ENCODE results near the gene BET1. TPM values are rescaled to one million over a fixed set of nuclear protein-coding genes. Genes with fewer than 3 reads are reported as not detected.

BET1 gene
- total RNA-seq, 1 experiment from 2014 or later = 21.4 TPM

GRCh38 chr7:94001396-94001795 lies 2.8 kb downstream of the BET1 start:
- Histone ChIP-seq H4K20me1 (ENCODE audit: control insufficient read depth, insufficient read depth, insufficient read length) (no peaks in the 10 kb centered on the region), H2BK20ac (ENCODE audit: low read depth, low read length, poor library complexity, severe bottlenecking) (no peak overlapping the region), H2BK15ac (ENCODE audit: low read depth, low read length) (no peak overlapping the region), H4K8ac (replicated peaks; ENCODE audit: insufficient read length, low read depth, low read length) (no peak overlapping the region), H3K4ac (ENCODE audit: low read depth, low read length) (no peak overlapping the region), H2BK5ac (ENCODE audit: insufficient read length, low read length) (no peak overlapping the region), H4K5ac (ENCODE audit: insufficient read length, low read depth, low read length) (no peak overlapping the region), H4K91ac (ENCODE audit: insufficient read length, low read depth, low read length) (no peak overlapping the region), H2AFZ (ENCODE audit: low read length) (no peak overlapping the region), H3K4me1 (ENCODE audit: insufficient read depth, low read length) (no peaks in the 10 kb centered on the region), H3K18ac (ENCODE audit: insufficient read length, low read depth, low read length) (no peak overlapping the region), H3K27me3 (ENCODE audit: insufficient read depth, low read length) (no peaks in the 10 kb centered on the region; the same call in 1 of the 2 replicates), H3K79me1 (ENCODE audit: insufficient read depth, low read depth, low read length, poor library complexity, severe bottlenecking) (no peaks in the 10 kb centered on the region), H3K79me2 (ENCODE audit: insufficient read depth, low read length) (peaks cover 7% of the 10 kb centered on the region; the same call in 1 of the 2 replicates), H3T11ph (ENCODE audit: low read length) (no peak overlapping the region), H3K23me2 (ENCODE audit: insufficient read length, low read depth, low read length, poor library complexity, severe bottlenecking) (peaks cover 8% of the 10 kb centered on the region), H3K27ac (ENCODE audit: insufficient read length, low read depth, low read length) (no peak overlapping the region), H3K23ac (ENCODE audit: insufficient read length, low read depth, low read length) (no peak overlapping the region), H3K56ac (ENCODE audit: insufficient read length, low read depth, low read length) (no peak overlapping the region), H3K4me2 (ENCODE audit: insufficient read depth, insufficient read length, low read length) (no peak overlapping the region), H3K9me3 (ENCODE audit: control insufficient read depth, low read depth, low read length) (no peaks in the 10 kb centered on the region), H3K14ac (ENCODE audit: insufficient read depth, low read length) (no peak overlapping the region), H3K9ac (ENCODE audit: extremely low read depth, insufficient read length, low read length) (no peak overlapping the region), H2AK5ac (ENCODE audit: insufficient read length, low read length) (no peak overlapping the region), H2BK120ac (ENCODE audit: low read depth, low read length, poor library complexity, severe bottlenecking) (no peak overlapping the region), H2BK12ac (ENCODE audit: insufficient read length, low read depth, low read length) (no peak overlapping the region)
- no peak for TF ChIP-seq CTCF (conservative IDR thresholded peaks at IDR 0.05)
- H3K4me1 Mint-ChIP-seq = peaks cover 16 to 17% of the 10 kb centered on the region in 2 experiments
- no peak overlapping the region for H3K27ac Mint-ChIP-seq
- H3K36me3 Mint-ChIP-seq (ENCODE audit: insufficient read depth in 1 of 3, low read depth in 3 of 3) = peaks cover 8 to 13% (median 9%) of the 10 kb centered on the region in 3 experiments; a peak in 6 of 7 replicates
- H3K4me3 Mint-ChIP-seq = no peak overlapping the region
- H3K9me3 Mint-ChIP-seq = no peaks in the 10 kb centered on the region
- no peak for DNase-seq
- peaks cover 2% of the 10 kb centered on the region for H3K27me3 Mint-ChIP-seq (ENCODE audit: low read depth)
- WGBS (ENCODE audit: extremely low coverage, insufficient read length, low lambda C conversion rate) = no CpG with 5 or more reads among the region's 1 CpG

Data from H9 (cell line).